Measurements from ENCODE around the gene TBX20. TPM values are rescaled to one million over a fixed set of nuclear protein-coding genes. Genes with fewer than 3 reads are reported as not detected.

The TBX20 gene
- total RNA-seq, 3 donors from 2014 or later (not counting 1 experiment from before 2014, with no cell fraction given), result not detected

- intact Hi-C loops (cut with micrococcal nuclease), result no loop called here
- H3K27me3 ChIP-seq (ENCODE audit: control insufficient read depth, insufficient read depth, low read length), result peaks cover 54% of the 10 kb centered on the region
- peaks cover 12% of the 10 kb centered on the region for H3K4me1 ChIP-seq (ENCODE audit: control insufficient read depth, insufficient read depth, low read length)
- no peaks in the 10 kb centered on the region for H3K36me3 ChIP-seq (ENCODE audit: control insufficient read depth, insufficient read depth, low read length)
- H3K4me3 ChIP-seq (ENCODE audit: low read length), result no peak overlapping the region
- peaks cover 3% of the 10 kb centered on the region for H3K9me3 ChIP-seq (ENCODE audit: control insufficient read depth, insufficient read depth, low read length)
- no CpG with 5 or more reads among the region's 2 CpGs for WGBS (ENCODE audit: insufficient coverage)
- no peak for TF ChIP-seq CTCF (IDR thresholded peaks at IDR 0.05)
- no peaks in the 10 kb centered on the region for H3K9me3 Mint-ChIP-seq
- ATAC-seq (no peak), DNase-seq (no peak)
- H3K27me3 Mint-ChIP-seq (ENCODE audit: low read depth in 2 of 2), result peaks cover 57 to 69% of the 10 kb centered on the region in 2 donors
- H3K4me3 Mint-ChIP-seq, result no peak overlapping the region
- no peak overlapping the region for H3K27ac ChIP-seq (ENCODE audit: low read length)
- no peak overlapping the region for H3K27ac Mint-ChIP-seq
- no peaks in the 10 kb centered on the region for H3K36me3 Mint-ChIP-seq
- peaks cover 0 to 8% of the 10 kb centered on the region in 2 donors for H3K4me1 Mint-ChIP-seq
Observed at GRCh38 chr7:35250452-35250851, 3.4 kb downstream of the TBX20 start.

- DNase-seq (no peak), ATAC-seq (no peak)
- H3K27ac ChIP-seq (ENCODE audit: low read length), result no peak overlapping the region
- peaks cover 12% of the 10 kb centered on the region for H3K4me1 ChIP-seq (ENCODE audit: control insufficient read depth, insufficient read depth, low read length)
- H3K27me3 ChIP-seq (ENCODE audit: control insufficient read depth, insufficient read depth, low read length), result peaks cover 47% of the 10 kb centered on the region
- Mint-ChIP-seq H3K27me3 (ENCODE audit: low read depth in 2 of 2) (peaks cover 51 to 68% of the 10 kb centered on the region in 2 donors), H3K4me1 (peaks cover 0 to 8% of the 10 kb centered on the region in 2 donors), H3K27ac (no peak overlapping the region), H3K9me3 (no peaks in the 10 kb centered on the region), H3K36me3 (no peaks in the 10 kb centered on the region), H3K4me3 (no peak overlapping the region)
- H3K36me3 ChIP-seq (ENCODE audit: control insufficient read depth, insufficient read depth, low read length), result no peaks in the 10 kb centered on the region
- WGBS (ENCODE audit: insufficient coverage), result 11% methylated on average over 5 of the region's 5 CpGs
- no peak overlapping the region for H3K4me3 ChIP-seq (ENCODE audit: low read length)
- H3K9me3 ChIP-seq (ENCODE audit: control insufficient read depth, insufficient read depth, low read length), result no peaks in the 10 kb centered on the region
- no peak for TF ChIP-seq CTCF (IDR thresholded peaks at IDR 0.05)
- intact Hi-C loops (cut with micrococcal nuclease), result no loop called here
Observed at GRCh38 chr7:35249537-35249907, 4.4 kb downstream of the TBX20 start.

- no peaks in the 10 kb centered on the region for H3K36me3 Mint-ChIP-seq
- H3K9me3 ChIP-seq (ENCODE audit: control insufficient read depth, insufficient read depth, low read length), result no peaks in the 10 kb centered on the region
- 14% methylated on average over 20 of the region's 21 CpGs for WGBS (ENCODE audit: insufficient coverage)
- H3K27me3 ChIP-seq (ENCODE audit: control insufficient read depth, insufficient read depth, low read length), result peaks cover 50% of the 10 kb centered on the region
- H3K4me3 ChIP-seq (ENCODE audit: low read length), result no peak overlapping the region
- H3K4me3 Mint-ChIP-seq, result no peak overlapping the region
- no peaks in the 10 kb centered on the region for H3K36me3 ChIP-seq (ENCODE audit: control insufficient read depth, insufficient read depth, low read length)
- ATAC-seq (no peak), DNase-seq (no peak)
- H3K27ac Mint-ChIP-seq, result no peak overlapping the region
- H3K4me1 Mint-ChIP-seq, result peaks cover 0 to 8% of the 10 kb centered on the region in 2 donors
- intact Hi-C loops (cut with micrococcal nuclease), result no loop called here
- no peaks in the 10 kb centered on the region for H3K9me3 Mint-ChIP-seq
- H3K27ac ChIP-seq (ENCODE audit: low read length), result no peak overlapping the region
- no peak for TF ChIP-seq CTCF (IDR thresholded peaks at IDR 0.05)
- H3K27me3 Mint-ChIP-seq (ENCODE audit: low read depth in 2 of 2), result peaks cover 50 to 72% of the 10 kb centered on the region in 2 donors
- H3K4me1 ChIP-seq (ENCODE audit: control insufficient read depth, insufficient read depth, low read length), result peaks cover 8% of the 10 kb centered on the region
Observed at GRCh38 chr7:35248576-35249536, 5.0 kb downstream of the TBX20 start.
